HG02938 (cell line): ENCODE measurements around the gene MBOAT2.

ENCODE experiments used
- ATAC-seq: cut with Tn5 transposase; IDR thresholded peaks from one replicate; pipeline ENCODE4 v1.9.1; 2021; ENCODE audit warnings: mild to moderate bottlenecking, moderate library complexity; ENCODE audit not compliant: unreplicated experiment

The MBOAT2 gene

DNA sequence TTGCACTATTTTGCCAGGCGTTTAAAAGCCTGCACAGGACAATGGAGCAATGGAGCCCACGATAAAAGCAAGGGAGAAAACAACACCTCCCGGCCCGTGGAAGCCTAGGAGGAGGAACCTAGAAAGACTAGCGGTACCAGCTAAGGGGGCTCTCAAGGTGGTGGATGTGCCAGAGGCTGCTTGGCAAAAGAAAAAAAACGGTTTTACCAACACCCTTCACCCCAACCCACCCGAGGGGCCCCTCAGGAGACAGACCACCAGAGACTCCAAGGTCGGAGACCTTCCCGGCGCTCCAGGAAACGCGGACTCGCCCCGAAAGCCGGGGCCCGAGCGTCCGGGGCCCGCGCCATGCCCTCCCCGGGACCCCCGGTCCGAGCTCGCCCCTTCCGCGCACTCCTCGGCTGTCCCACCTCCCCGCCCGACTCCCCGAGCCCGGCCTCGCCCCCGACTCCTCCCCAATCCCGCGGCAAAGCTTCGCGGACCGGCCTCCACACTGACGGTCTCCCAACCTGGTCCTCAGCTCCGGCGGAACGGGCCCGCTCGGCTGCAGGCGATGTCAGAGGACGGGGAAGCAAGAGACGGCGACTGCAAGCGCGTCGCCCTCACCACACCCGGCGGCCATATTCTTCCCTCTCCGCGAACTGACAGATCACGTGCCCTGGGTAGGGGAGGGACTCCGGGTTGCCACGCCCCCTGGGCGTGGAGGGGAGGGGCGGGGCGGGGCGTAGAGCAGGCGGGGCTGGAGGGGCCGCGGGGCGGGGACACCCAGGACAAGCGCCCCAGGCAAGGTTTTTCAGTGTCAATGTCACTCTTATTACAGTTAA, 166.3 kb downstream of the MBOAT2 start, which contains the start of gene KIDINS220:
Gene KIDINS220 (minus strand): TSS at position 643 of the 824 bp plus-strand sequence. CDS start 10,520 bp downstream, outside the sequence.
- peak; percentile 82 for ATAC-seq

DNA sequence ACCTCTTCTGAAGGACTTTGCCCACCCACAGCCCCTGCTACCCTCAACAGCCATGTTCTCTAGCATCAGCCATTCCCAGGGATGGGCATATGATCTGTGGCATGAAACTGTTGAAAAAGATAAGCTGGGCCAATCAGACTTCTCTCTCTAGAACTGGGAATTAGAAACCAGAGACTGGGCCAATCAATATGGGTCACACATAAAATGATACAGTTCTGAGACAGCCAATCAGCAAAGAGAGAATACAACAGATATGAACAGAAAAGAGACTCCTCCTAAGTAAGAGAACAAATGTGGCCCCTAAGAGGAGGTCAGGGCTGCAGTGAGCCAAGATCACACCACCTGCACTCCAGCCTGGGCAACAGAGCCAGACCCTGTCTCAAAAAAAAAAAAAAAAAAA, 168.2 kb downstream of the MBOAT2 start:
- no peak for ATAC-seq

DNA sequence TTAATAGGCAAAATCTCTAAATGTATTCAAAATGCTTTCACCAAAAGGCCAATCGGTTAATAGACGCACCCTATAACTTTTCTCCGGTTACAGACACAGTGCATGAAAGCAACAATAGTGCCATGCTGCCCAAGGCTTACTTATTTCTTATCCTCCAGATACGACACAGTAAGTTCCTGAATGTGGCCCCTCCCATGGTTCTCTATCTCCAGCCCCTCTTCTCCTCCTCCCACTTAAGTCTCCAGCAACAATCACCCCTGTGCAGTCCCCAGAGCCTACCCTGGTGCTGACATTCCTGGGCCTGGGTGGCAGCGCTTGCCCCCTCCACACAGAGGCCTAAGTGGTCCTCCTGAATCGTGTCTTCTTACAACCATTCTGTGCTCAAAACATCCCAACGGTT, 169.6 kb downstream of the MBOAT2 start:
- no peak for ATAC-seq

GRCh38 chr2:8831516-8831915, 172.0 kb downstream of the MBOAT2 start:
- ATAC-seq: no peak

- no peak for ATAC-seq
Observed at GRCh38 chr2:8827729-8828128, 175.8 kb downstream of the MBOAT2 start.

GRCh38 chr2:8822218-8822617, 181.3 kb downstream of the MBOAT2 start:
- no peak for ATAC-seq

DNA sequence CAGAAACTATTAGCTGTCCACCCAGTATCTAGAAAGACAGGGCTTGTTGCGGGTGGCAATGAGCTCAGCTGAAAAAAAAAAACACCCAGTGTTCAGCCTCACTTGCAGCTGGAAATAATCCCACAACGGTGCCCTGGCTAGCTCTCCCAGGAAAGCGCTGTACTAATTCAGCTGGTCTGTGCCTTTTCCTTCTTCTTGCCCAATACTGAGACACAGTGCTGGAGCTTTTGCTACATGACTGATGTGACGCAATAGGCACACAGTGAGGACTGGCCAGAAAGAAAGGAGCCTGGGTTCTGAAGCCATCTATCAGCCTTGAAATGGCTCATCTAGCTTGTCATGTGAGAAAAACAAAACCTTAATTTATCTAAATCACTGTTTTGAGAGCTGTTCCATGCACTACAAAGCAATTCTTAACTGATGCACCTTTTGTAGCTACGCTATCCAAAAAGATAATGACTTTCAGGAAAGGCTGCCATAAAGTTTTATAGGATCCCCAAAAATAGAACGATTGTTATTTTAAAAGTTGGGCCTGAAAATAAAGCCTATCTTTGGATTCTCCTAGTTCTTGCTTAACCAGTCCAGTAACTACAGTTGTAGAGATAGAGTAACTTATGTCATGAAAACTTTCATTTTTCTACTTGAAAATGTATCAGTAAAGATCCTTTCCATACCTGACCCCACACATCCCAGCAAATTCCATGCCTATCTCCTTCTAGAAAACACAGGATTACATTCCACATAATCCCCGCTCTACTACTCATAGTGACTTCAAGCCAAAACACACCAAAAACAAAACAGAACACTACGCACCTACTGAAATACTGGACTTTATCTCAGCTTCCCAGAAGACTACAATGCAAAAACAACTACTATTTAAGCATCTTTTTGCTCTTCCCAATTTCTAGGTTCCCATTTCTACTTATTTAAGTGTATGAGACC, 181.9 kb downstream of the MBOAT2 start:
- ATAC-seq: no peak

- no peak for ATAC-seq
Observed at GRCh38 chr2:8819948-8820347, 183.5 kb downstream of the MBOAT2 start.

DNA sequence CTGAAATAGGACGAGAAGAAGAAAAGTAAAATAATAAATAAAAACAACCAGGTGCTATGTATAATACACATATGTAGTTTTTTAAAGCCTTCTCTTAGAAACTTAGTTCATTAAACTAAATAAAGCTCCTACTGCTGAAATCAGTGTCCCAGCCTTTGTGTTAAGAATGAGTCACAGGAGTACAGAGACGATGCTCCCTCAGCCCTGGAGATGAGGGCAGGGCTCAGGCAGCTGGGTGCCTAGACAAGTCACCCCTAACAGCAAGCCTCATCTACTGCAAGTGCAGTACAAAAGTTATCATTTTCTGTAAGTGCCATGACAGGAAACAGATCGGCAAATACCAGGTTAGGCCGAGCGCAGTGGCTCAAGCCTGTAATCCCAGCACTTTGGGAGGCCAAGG, 184.3 kb downstream of the MBOAT2 start:
- no peak for ATAC-seq

- no peak for ATAC-seq
Observed at GRCh38 chr2:8817221-8817620, 186.3 kb downstream of the MBOAT2 start.

DNA sequence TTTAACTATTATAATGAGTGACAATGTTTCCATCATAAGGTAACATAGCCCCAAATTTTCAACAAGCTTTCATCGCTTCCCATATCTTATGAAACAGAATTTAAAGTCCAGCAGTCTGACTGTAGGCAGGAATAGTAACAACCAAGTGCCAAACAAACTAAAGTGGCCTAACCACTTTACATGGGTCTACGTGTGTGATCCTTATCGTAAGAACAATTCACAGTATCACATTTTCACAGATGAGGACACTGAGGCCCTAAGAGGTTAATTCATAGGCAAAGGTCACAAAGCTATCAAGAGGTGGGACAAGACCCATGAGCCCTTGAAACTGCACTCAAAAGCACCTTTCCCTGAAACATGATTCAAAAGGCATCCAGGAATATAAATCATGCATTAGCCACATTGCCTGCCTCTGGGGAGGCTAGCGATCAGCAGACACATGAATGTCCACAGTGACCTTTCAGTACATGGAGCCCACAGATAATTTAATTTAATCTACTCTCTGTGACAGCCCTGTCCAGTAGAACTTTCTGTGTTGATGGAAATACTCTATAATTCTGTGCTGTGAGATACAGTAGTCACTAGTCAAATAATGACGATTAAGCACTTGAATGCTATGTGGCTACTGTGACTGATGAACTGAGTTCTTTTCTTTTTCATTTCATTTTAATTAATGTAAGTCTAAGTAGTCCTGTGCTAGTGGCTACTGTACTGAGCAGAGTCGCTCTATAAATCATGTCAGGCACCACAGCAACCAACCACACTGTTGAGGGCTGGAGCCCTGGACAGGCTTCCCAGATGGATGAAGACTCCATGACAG, 196.4 kb downstream of the MBOAT2 start:
- no peak for ATAC-seq

- ATAC-seq: no peak
Observed at GRCh38 chr2:8805278-8806210, 197.9 kb downstream of the MBOAT2 start.

DNA sequence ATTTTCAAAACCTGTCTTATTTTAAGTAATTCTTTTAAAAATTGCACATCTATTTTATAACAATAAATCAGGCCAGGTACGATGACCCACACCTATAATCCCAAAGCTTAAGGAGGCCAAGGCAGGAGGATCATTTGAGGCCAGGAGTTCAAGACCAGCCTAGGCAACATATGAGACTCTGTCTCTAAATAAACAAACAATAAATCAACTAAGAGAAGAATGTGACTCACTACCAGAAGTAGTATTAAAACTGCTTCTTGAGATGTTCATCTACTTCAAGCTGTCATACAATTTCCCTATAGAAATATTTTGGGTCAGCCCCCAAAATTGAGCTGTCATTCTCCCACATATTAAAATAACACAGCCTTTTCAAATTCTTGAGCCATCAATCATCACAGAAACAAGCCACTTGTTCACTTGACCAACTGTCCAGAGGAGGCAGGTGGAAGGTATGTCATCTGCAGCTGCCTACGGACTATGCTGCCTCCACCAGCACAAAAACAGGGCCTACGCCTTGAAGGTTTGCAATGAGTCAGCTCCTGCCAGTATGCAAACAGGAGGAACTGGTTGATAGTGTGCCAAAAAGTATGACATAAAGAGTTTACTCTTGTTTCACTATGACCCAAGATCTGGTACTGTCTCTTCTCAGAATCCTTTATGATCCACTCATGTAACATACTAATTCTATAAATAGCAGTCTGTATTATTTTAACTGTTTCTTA, 199.7 kb downstream of the MBOAT2 start:
- peak; percentile 99 for ATAC-seq

DNA sequence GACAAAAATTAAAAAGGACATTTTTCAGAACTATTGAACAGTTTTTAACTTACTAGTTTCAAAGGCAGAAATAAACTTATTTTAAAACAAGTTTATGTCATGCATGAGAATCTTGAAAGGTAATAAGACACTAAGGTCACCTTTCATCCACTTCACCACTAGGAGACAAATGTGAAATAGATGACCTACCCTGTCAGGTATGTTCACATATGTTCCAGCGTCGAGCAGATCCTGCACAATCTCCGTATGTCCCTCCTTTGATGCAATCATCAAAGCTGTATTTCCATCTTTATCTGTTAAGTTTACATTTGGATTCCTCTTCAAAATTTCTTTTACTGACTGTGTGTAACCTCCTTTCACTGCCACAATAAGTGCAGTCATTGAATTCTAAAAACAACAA, 200.7 kb downstream of the MBOAT2 start:
- no peak for ATAC-seq
